CD4-positive, alpha-beta T cell (primary cell): ENCODE data around the gene HDAC4. TPM values are rescaled to one million over a fixed set of nuclear protein-coding genes. Genes with fewer than 3 reads are reported as not detected.
A peak's percentile ranks its signal among the peaks of the same experiment; 100 is the strongest.

Source experiments
- ATAC-seq: fragments of 200-7000 bp; cut with Tn5 transposase; one replicate; pipeline ENCODE4 v1.10.0; 2022; ENCODE audit warnings: mild to moderate bottlenecking; ENCODE audit not compliant: poor library complexity
- CTCF ChIA-PET: fragments of 350-600 bp; sonication (Branson Sonifier 250); formaldehyde crosslinking; loops from one replicate; lab custom pipeline; 2021; ENCODE audit warnings: antibody characterized with exemption, inconsistent platforms; lab: Charles Lee
- POLR2A ChIA-PET: fragments of 350-600 bp; sonication (Branson Sonifier 250); formaldehyde crosslinking; loops from one replicate; lab custom pipeline; 2021; ENCODE audit warnings: antibody characterized with exemption, inconsistent platforms; lab: Charles Lee
- DNase-seq, 14 experiments: peaks; one replicate each; pipeline ENCODE4 v3.0.0-alpha.2; 2013 to 2020; ENCODE audit warnings: mixed read lengths in 2 of 14
- H3K27ac ChIP-seq, 2 donors: one replicate each; pipeline versions ENCODE4 v1.5.1 to v1.7.0; 2013; ENCODE audit warnings: low read length in 2 of 2, low read depth in 1 of 2, mild to moderate bottlenecking in 1 of 2
- H3K27me3 ChIP-seq, 2 experiments: 1 replicate in 1 of 2; 2 replicates in 1 of 2; pipeline versions ENCODE4 v1.6.1 to v1.7.0; 2013; ENCODE audit warnings: low read length in 2 of 2, control low read depth in 1 of 2, mild to moderate bottlenecking in 1 of 2, moderate library complexity in 1 of 2; ENCODE audit not compliant: insufficient read depth in 2 of 2, control insufficient read depth in 1 of 2
- H3K36me3 ChIP-seq: one replicate; pipeline ENCODE4 v1.6.1; 2013; ENCODE audit warnings: low read length, control low read depth; ENCODE audit not compliant: insufficient read depth
- H3K4me1 ChIP-seq: one replicate; pipeline ENCODE4 v1.6.1; 2013; ENCODE audit warnings: low read length, control low read depth; ENCODE audit not compliant: insufficient read depth
- H3K4me3 ChIP-seq: one replicate; pipeline ENCODE4 v1.5.1; 2013; ENCODE audit warnings: mild to moderate bottlenecking, low read length, moderate library complexity
- H3K9me3 ChIP-seq, 2 experiments: 1 replicate in 1 of 2; 2 replicates in 1 of 2; pipeline versions ENCODE4 v1.6.1 to v1.7.0; 2013; ENCODE audit warnings: low read length in 2 of 2, mild to moderate bottlenecking in 2 of 2, control low read depth in 1 of 2, moderate library complexity in 1 of 2; ENCODE audit not compliant: control insufficient read depth in 1 of 2, insufficient read depth in 1 of 2
- H3K27ac Mint-ChIP-seq: one replicate; pipeline ENCODE4 v1.8.0; 2020; ENCODE audit warnings: mixed read lengths
- H3K27me3 Mint-ChIP-seq: one replicate; pipeline ENCODE4 v1.8.0; 2021; ENCODE audit warnings: mixed read lengths
- H3K36me3 Mint-ChIP-seq: one replicate; pipeline ENCODE4 v1.8.0; 2021; ENCODE audit warnings: low read depth, mixed read lengths
- H3K4me1 Mint-ChIP-seq: one replicate; pipeline ENCODE4 v1.8.0; 2021; ENCODE audit warnings: low read depth, mixed read lengths
- H3K4me3 Mint-ChIP-seq: one replicate; pipeline ENCODE4 v1.8.0; 2020; ENCODE audit warnings: mild to moderate bottlenecking, mixed read lengths
- H3K9me3 Mint-ChIP-seq: one replicate; pipeline ENCODE4 v1.8.0; 2020; ENCODE audit warnings: mixed read lengths
- intact Hi-C, 2 experiments: fragments of 100-400 bp; cut with DNase I in 1 of 2; cut with micrococcal nuclease in 1 of 2; formaldehyde crosslinking; loops; one replicate each; pipeline versions ENCODE4 v1.15.1 to v1.9.0; 2023 to 2025; cut with DNase I, micrococcal nuclease
- total RNA-seq, 174 experiments: library from RNA in 2 of 174; stranded (reverse) in 2 of 174; gene quantifications; one replicate each; pipeline ENCODE4 v1.2.3 and lab custom pipeline; 2021 to 2026
- TF ChIP-seq, protein P1 (sequence below): fragments of 200-600 bp; IDR thresholded peaks from one replicate; pipeline ENCODE4 v1.8.0; 2022; ENCODE audit warnings: antibody characterized with exemption, mild to moderate bottlenecking

HDAC4 gene
- total RNA-seq, 2 experiments from 2014 or later = 45.3 to 49.2 TPM

DNA sequence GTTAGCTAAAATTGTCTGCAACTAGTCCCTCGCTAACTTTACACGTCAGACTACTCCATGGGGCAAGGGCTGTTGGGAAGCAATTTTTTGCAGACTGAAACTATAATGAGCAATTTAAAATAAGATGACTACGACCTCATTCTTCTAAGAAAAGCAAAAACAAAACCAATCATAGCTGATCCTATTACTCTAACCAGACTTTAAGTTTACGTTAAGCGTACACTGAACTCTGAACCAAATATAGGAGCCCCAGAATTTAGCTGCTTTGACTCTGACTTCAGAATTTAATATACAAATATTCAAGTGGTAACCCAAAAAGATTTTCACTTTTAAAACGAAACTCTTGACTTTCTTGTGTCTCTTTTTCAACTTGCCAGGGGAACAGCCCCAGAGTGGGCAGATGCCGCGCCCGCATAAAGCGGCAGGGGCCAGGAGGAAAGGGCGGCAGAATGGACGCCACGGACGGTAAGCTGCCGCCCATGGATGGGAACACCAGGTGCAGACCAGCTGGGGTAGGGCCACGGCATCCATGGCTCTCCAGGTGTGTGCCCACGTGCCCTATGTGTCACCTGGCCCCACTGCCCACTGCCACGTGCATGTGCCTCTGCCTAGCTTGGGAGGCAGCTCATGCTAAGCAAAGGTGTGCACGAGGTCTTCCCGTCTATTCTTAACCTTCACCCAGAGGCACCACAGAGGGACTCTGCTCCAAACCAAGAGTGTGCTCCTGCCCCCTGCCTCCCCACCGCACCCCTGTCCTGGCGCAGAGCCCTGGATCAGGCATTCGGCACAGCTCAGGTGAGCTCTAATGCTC lies 217.6 kb downstream of the HDAC4 start:
- H3K36me3 Mint-ChIP-seq = peaks cover 91% of the 10 kb centered on the region
- ChIA-PET POLR2A (no interaction called here), CTCF (no interaction called here)
- DNase-seq (peak in 1 of 14 experiments; percentile 22), ATAC-seq (no peak)
- peaks cover 0 to 14% of the 10 kb centered on the region in 2 experiments for H3K9me3 ChIP-seq
- no peaks in the 10 kb centered on the region for H3K4me1 ChIP-seq
- H3K4me3 Mint-ChIP-seq = no peak overlapping the region
- H3K27ac ChIP-seq = no peak overlapping the region
- no peak overlapping the region for H3K27ac Mint-ChIP-seq
- no peaks in the 10 kb centered on the region for H3K27me3 ChIP-seq
- no peaks in the 10 kb centered on the region for H3K4me1 Mint-ChIP-seq
- H3K27me3 Mint-ChIP-seq = no peaks in the 10 kb centered on the region
- H3K36me3 ChIP-seq = peaks cover 80% of the 10 kb centered on the region
- no peak overlapping the region for H3K4me3 ChIP-seq
- no peaks in the 10 kb centered on the region for H3K9me3 Mint-ChIP-seq
- TF ChIP-seq, protein P1, sequence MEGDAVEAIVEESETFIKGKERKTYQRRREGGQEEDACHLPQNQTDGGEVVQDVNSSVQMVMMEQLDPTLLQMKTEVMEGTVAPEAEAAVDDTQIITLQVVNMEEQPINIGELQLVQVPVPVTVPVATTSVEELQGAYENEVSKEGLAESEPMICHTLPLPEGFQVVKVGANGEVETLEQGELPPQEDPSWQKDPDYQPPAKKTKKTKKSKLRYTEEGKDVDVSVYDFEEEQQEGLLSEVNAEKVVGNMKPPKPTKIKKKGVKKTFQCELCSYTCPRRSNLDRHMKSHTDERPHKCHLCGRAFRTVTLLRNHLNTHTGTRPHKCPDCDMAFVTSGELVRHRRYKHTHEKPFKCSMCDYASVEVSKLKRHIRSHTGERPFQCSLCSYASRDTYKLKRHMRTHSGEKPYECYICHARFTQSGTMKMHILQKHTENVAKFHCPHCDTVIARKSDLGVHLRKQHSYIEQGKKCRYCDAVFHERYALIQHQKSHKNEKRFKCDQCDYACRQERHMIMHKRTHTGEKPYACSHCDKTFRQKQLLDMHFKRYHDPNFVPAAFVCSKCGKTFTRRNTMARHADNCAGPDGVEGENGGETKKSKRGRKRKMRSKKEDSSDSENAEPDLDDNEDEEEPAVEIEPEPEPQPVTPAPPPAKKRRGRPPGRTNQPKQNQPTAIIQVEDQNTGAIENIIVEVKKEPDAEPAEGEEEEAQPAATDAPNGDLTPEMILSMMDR = no peak
- intact Hi-C loops = no loop called here

DNA sequence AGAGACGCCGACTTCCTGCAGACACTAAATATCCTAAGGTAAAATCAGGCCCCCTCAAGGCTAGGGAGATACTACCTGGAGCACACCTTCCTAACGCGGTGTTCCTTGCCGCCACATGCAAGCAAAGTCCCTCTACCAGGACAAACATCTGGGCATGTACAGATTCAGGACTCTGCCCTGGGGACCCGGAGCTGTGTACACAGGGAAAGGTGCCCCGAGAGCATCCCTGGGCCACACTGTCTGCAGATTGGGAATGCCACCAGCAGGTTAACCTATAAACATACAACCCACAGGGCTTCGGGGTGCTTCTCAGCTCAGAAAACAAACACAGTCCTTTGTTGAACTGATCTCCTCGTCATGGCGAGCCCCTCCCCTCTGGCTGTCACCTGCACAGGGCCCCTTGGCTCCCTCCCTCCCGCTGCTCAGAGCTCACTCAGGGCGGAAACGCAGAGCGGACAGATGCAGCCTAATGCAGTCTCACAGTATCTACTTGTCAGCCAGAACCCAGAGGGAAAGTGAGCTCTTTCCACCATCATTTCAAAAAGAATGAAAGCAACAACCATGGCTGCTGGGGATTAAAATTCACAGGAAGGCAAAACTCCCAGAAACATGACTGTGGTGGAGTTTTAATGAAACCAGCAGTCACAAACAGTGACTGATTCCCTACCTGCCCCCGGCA lies 218.8 kb downstream of the HDAC4 start:
- Histone ChIP-seq H3K27me3 (no peaks in the 10 kb centered on the region), H3K4me1 (no peaks in the 10 kb centered on the region), H3K27ac (no peak overlapping the region), H3K36me3 (peaks cover 79% of the 10 kb centered on the region), H3K9me3 (peaks cover 0 to 25% of the 10 kb centered on the region in 2 experiments), H3K4me3 (no peak overlapping the region)
- Mint-ChIP-seq H3K27me3 (no peaks in the 10 kb centered on the region), H3K27ac (no peak overlapping the region), H3K4me1 (no peaks in the 10 kb centered on the region), H3K4me3 (no peak overlapping the region), H3K36me3 (peaks cover 91% of the 10 kb centered on the region), H3K9me3 (no peaks in the 10 kb centered on the region)
- TF ChIP-seq, protein P1 = no peak
- ATAC-seq = peak; percentile 41
- ChIA-PET POLR2A (no interaction called here), CTCF (no interaction called here)
- intact Hi-C loops = no loop called here
- DNase-seq = peak in 1 of 14 experiments; percentile 19

- H3K27me3 ChIP-seq = no peaks in the 10 kb centered on the region
- H3K27me3 Mint-ChIP-seq = no peaks in the 10 kb centered on the region
- H3K4me3 ChIP-seq = no peak overlapping the region
- peaks cover 0 to 30% of the 10 kb centered on the region in 2 experiments for H3K9me3 ChIP-seq
- H3K27ac Mint-ChIP-seq = no peak overlapping the region
- H3K9me3 Mint-ChIP-seq = no peaks in the 10 kb centered on the region
- CTCF ChIA-PET = no interaction called here
- intact Hi-C loops = no loop called here
- TF ChIP-seq, protein P1 = no peak
- POLR2A ChIA-PET = no interaction called here
- no peak overlapping the region for H3K4me3 Mint-ChIP-seq
- DNase-seq (peak in 1 of 14 experiments; percentile 20), ATAC-seq (no peak)
- H3K36me3 ChIP-seq = peaks cover 78% of the 10 kb centered on the region
- H3K4me1 ChIP-seq = no peaks in the 10 kb centered on the region
- H3K27ac ChIP-seq = no peak overlapping the region
- H3K36me3 Mint-ChIP-seq = peaks cover 91% of the 10 kb centered on the region
- no peaks in the 10 kb centered on the region for H3K4me1 Mint-ChIP-seq
These were observed 219.5 kb downstream of the HDAC4 start for GRCh38 chr2:239181074-239181902.
